Activated naive CD4-positive, alpha-beta T cell treated with anti-CD3 and anti-CD28 coated beads, Interleukin-2, amount 50 U/mL, for 24 hours (primary cell): ENCODE measurements around the gene MOXD1.
"Not testable (repeated sequence)": the region's sequence is repeated elsewhere in the genome, so short reads cannot be mapped to it uniquely, and the experiment has no call there.

Experiments
- H3K27ac Mint-ChIP-seq: one replicate; pipeline ENCODE4 v1.8.0; 2021; ENCODE audit warnings: mild to moderate bottlenecking, mixed read lengths
- H3K27me3 Mint-ChIP-seq: one replicate; pipeline ENCODE4 v1.8.0; 2021; ENCODE audit warnings: mixed read lengths
- H3K36me3 Mint-ChIP-seq: one replicate; pipeline ENCODE4 v1.8.0; 2021; ENCODE audit warnings: mixed read lengths
- H3K4me1 Mint-ChIP-seq: one replicate; pipeline ENCODE4 v1.8.0; 2021; ENCODE audit warnings: mixed read lengths
- H3K4me3 Mint-ChIP-seq: one replicate; pipeline ENCODE4 v1.8.0; 2021; ENCODE audit warnings: mild to moderate bottlenecking, mixed read lengths
- H3K9me3 Mint-ChIP-seq: one replicate; pipeline ENCODE4 v1.8.0; 2021; ENCODE audit warnings: mixed read lengths

The MOXD1 gene

GRCh38 chr6:132333639-132334520, 67.4 kb downstream of the MOXD1 start:
- Mint-ChIP-seq H3K4me1 (no peaks in the 10 kb centered on the region), H3K27me3 (peaks cover 7% of the 10 kb centered on the region), H3K27ac (no peak overlapping the region), H3K36me3 (no peaks in the 10 kb centered on the region), H3K9me3 (no peaks in the 10 kb centered on the region), H3K4me3 (no peak overlapping the region)

- Mint-ChIP-seq H3K4me1 (no peaks in the 10 kb centered on the region), H3K27me3 (peaks cover 6% of the 10 kb centered on the region), H3K9me3 (no peaks in the 10 kb centered on the region), H3K36me3 (no peaks in the 10 kb centered on the region), H3K27ac (no peak overlapping the region), H3K4me3 (no peak overlapping the region)
Observed at GRCh38 chr6:132330759-132331158, 70.5 kb downstream of the MOXD1 start.

- no peaks in the 10 kb centered on the region for H3K36me3 Mint-ChIP-seq
- peaks cover 4% of the 10 kb centered on the region for H3K27me3 Mint-ChIP-seq
- H3K4me3 Mint-ChIP-seq: no peak overlapping the region
- no peak overlapping the region for H3K27ac Mint-ChIP-seq
- no peaks in the 10 kb centered on the region for H3K4me1 Mint-ChIP-seq
- no peaks in the 10 kb centered on the region for H3K9me3 Mint-ChIP-seq
Observed at GRCh38 chr6:132322398-132322797, 78.9 kb downstream of the MOXD1 start.

GRCh38 chr6:132320007-132320406, 81.3 kb downstream of the MOXD1 start:
- Mint-ChIP-seq H3K36me3 (peaks cover 3% of the 10 kb centered on the region), H3K27ac (no peak overlapping the region), H3K4me3 (no peak overlapping the region), H3K9me3 (peaks cover 7% of the 10 kb centered on the region), H3K27me3 (peaks cover 4% of the 10 kb centered on the region), H3K4me1 (no peaks in the 10 kb centered on the region)

GRCh38 chr6:132316970-132317369, 84.3 kb downstream of the MOXD1 start:
- Mint-ChIP-seq H3K27me3 (peaks cover 7% of the 10 kb centered on the region), H3K4me1 (no peaks in the 10 kb centered on the region), H3K27ac (no peak overlapping the region), H3K4me3 (no peak overlapping the region), H3K36me3 (peaks cover 3% of the 10 kb centered on the region), H3K9me3 (peaks cover 7% of the 10 kb centered on the region)

- no peak overlapping the region for H3K4me3 Mint-ChIP-seq
- no peaks in the 10 kb centered on the region for H3K4me1 Mint-ChIP-seq
- no peak overlapping the region for H3K27ac Mint-ChIP-seq
- peaks cover 6% of the 10 kb centered on the region for H3K27me3 Mint-ChIP-seq
- H3K36me3 Mint-ChIP-seq: peaks cover 3% of the 10 kb centered on the region
- peaks cover 7% of the 10 kb centered on the region for H3K9me3 Mint-ChIP-seq
Observed at GRCh38 chr6:132314432-132314831, 86.8 kb downstream of the MOXD1 start.

DNA sequence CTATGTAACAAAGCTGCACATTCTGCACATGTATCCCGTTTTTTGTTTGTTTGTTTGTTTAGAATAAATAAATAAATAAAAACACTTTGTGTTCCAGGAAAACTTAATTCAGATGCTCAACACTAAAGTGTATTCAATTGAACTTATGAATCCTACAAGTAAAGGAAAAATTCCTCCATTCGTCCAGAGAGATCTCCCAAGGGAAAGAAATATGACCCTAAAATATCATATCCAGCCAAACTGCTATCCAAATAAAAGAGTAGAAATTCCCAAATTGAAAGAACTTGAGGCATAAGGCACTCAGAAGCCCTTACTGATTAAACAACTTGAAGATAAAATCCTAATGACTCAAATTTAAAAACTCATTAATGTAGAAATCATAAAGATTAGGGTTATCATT, 90.4 kb downstream of the MOXD1 start:
- H3K36me3 Mint-ChIP-seq: peaks cover 6% of the 10 kb centered on the region
- peaks cover 6% of the 10 kb centered on the region for H3K9me3 Mint-ChIP-seq
- no peak overlapping the region for H3K27ac Mint-ChIP-seq
- H3K27me3 Mint-ChIP-seq: peaks cover 20% of the 10 kb centered on the region
- no peaks in the 10 kb centered on the region for H3K4me1 Mint-ChIP-seq
- H3K4me3 Mint-ChIP-seq: no peak overlapping the region

DNA sequence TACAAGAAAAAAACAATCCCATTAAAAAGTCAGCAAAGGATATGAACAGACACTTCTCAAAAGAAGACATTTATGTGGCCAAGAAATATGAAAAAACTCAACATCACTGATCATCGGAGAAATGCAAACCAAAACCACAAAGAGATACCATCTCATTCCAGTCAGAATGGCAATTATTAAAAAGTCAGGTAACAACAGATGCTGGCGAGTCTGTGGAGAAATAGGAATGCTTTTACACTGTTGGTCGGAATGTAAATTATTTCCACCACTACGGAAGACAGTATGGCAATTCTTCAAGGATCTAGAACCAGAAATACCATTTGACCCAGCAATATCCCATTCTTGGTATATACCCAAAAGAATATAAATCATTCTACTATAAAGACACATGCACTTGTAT, 91.1 kb downstream of the MOXD1 start:
- H3K27me3 Mint-ChIP-seq: peaks cover 20% of the 10 kb centered on the region
- H3K9me3 Mint-ChIP-seq, H3K4me3 Mint-ChIP-seq, H3K27ac Mint-ChIP-seq, H3K36me3 Mint-ChIP-seq, H3K4me1 Mint-ChIP-seq: not testable (repeated sequence)

DNA sequence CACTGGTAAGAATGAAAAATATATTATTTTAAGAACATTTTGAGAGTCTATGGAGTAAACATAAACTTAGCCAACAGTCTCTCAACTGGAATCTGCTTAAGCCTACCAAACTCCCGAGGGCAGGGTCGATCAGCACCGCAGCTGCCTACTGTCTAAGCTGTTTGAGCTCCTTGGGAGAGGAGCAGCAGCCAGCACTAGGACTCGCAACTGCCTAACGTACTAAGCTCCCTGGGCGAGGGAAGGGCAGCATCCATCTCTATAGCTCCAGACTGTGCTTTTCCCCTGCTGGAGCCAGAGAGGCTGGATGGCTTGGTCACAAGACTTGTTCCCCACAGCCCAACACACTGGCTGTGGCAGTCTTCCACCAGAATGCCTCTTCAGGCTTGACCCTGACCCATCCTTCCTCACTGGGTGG, 96.4 kb downstream of the MOXD1 start:
- peaks cover 6% of the 10 kb centered on the region for H3K36me3 Mint-ChIP-seq
- H3K27ac Mint-ChIP-seq: no peak overlapping the region
- peaks cover 21% of the 10 kb centered on the region for H3K27me3 Mint-ChIP-seq
- peaks cover 7% of the 10 kb centered on the region for H3K9me3 Mint-ChIP-seq
- H3K4me1 Mint-ChIP-seq: no peaks in the 10 kb centered on the region
- no peak overlapping the region for H3K4me3 Mint-ChIP-seq

DNA sequence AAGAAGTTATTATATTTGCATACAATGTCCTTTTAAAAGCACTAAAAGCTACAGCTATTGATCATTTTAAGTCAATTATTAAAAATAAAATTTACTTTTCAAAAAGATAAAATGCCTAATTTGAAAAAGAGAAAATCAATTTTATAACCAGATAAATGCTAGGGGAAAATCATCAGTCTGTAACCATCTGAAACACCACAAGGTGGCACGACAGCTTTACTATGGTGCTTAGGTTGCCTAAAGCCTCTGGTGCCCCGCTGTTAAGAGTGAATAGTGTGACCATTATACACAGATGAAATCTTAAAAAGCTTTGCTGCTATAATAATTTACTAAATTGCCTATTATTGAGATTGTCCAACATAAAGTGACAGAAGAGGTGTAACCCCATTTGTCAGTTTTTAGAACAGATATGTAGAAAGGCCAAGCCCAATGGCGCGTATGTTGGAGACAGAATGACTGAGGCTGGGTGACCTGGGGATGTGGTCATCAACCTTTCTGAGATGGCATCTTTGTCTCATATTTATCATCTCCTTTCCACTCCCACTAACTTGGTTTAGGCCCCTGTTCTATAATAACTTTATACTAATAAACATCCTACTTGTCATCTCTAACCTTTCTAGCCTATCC, 100.8 kb downstream of the MOXD1 start:
- Mint-ChIP-seq H3K27ac (no peak overlapping the region), H3K36me3 (no peaks in the 10 kb centered on the region), H3K27me3 (peaks cover 10% of the 10 kb centered on the region), H3K4me1 (no peaks in the 10 kb centered on the region), H3K4me3 (no peak overlapping the region), H3K9me3 (no peaks in the 10 kb centered on the region)

DNA sequence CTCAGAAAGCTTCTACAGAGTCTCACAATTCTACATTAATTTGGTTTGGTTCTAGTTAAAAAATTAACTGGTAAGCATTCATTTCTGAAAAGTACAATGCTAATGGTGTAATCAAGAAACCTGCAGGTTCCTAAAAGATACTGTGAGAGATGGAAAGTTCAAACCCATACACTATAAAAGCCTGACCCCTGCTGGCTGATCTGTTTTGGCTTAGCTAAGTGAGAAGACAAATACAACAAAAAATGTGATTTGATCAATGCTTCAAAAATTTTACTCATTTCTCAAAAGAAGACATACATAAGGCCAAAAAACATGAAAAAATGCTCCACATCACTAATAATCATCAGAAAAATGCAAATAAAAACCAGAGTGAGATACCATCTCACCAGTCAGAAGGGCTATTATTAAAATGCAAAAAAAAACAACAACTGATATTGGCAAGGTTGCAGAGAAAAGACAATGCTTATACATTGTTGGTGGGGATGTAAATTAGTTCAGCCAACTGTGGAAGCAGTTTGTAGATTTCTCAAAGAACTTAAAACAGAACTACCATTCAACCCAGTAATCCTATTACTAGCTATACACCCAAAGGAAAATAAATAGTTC, 102.8 kb downstream of the MOXD1 start:
- Mint-ChIP-seq H3K27me3 (peaks cover 9% of the 10 kb centered on the region), H3K27ac (no peak overlapping the region), H3K4me1 (no peaks in the 10 kb centered on the region), H3K9me3 (no peaks in the 10 kb centered on the region), H3K36me3 (no peaks in the 10 kb centered on the region), H3K4me3 (no peak overlapping the region)

DNA sequence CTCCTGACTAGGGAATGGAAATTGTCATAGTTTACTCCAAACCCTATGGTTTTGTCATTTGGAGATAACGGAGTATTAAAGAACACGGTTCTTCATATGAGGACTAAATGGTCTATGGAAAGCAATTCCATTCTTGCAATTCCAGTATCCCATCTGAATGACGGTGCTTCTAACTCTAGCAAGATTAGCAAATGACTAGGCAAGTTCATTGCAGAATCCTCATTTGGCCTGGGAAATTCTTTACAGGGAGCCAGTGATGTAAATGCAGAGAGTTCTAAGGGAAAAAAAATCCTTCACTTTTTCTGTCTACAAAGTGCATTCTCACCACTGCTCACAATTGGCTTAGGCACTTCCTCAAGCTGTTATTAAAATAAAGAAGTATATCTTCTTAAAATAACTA, 111.5 kb downstream of the MOXD1 start:
- no peak overlapping the region for H3K27ac Mint-ChIP-seq
- no peaks in the 10 kb centered on the region for H3K4me1 Mint-ChIP-seq

GRCh38 chr6:132287101-132287500, 114.2 kb downstream of the MOXD1 start:
- H3K27ac Mint-ChIP-seq: no peak overlapping the region
- no peaks in the 10 kb centered on the region for H3K9me3 Mint-ChIP-seq
- H3K4me1 Mint-ChIP-seq: no peaks in the 10 kb centered on the region
- H3K36me3 Mint-ChIP-seq: no peaks in the 10 kb centered on the region
- peaks cover 12% of the 10 kb centered on the region for H3K27me3 Mint-ChIP-seq
- H3K4me3 Mint-ChIP-seq: no peak overlapping the region

More for the DNA sequence above, 111.5 kb downstream of the MOXD1 start:
- Mint-ChIP-seq H3K27me3 (peaks cover 7% of the 10 kb centered on the region), H3K9me3 (no peaks in the 10 kb centered on the region), H3K4me3 (no peak overlapping the region), H3K36me3 (no peaks in the 10 kb centered on the region)

GRCh38 chr6:132286298-132287019, 114.8 kb downstream of the MOXD1 start:
- Mint-ChIP-seq H3K4me3 (no peak overlapping the region), H3K36me3 (no peaks in the 10 kb centered on the region), H3K27me3 (peaks cover 16% of the 10 kb centered on the region), H3K9me3 (no peaks in the 10 kb centered on the region), H3K4me1 (no peaks in the 10 kb centered on the region), H3K27ac (no peak overlapping the region)

- H3K27me3 Mint-ChIP-seq: peaks cover 20% of the 10 kb centered on the region
- no peaks in the 10 kb centered on the region for H3K36me3 Mint-ChIP-seq
- H3K27ac Mint-ChIP-seq: no peak overlapping the region
- no peaks in the 10 kb centered on the region for H3K9me3 Mint-ChIP-seq
- no peaks in the 10 kb centered on the region for H3K4me1 Mint-ChIP-seq
- H3K4me3 Mint-ChIP-seq: no peak overlapping the region
Observed at GRCh38 chr6:132285004-132285780, 116.1 kb downstream of the MOXD1 start.
